ENCODE results near the gene KDELR1.

- no peak for TF ChIP-seq CBX5 (IDR thresholded peaks at IDR 0.05; ENCODE audit: borderline replicate concordance, low read depth)
- TF ChIP-seq ZBTB7A (IDR thresholded peaks at IDR 0.05; ENCODE audit: borderline replicate concordance, control insufficient read depth, low read depth, low read length): no peak
- no peak for TF ChIP-seq NR2C1 (IDR thresholded peaks at IDR 0.05)
- TF ChIP-seq NR2C1 (tag; IDR thresholded peaks at IDR 0.05): no peak
- TF ChIP-seq MLX (CRISPR knock-in tag; conservative IDR thresholded peaks at IDR 0.05): no peak
- TF ChIP-seq POLR2A (conservative IDR thresholded peaks at IDR 0.05): no peak
- no peak for TF ChIP-seq CTCF (IDR thresholded peaks at IDR 0.05 in 2 of 3, conservative IDR thresholded peaks at IDR 0.05 in 1 of 3; ENCODE audit: insufficient read depth in 2 of 3, low read depth in 1 of 3, low read length in 3 of 3)
- TF ChIP-seq TAF1 (IDR thresholded peaks at IDR 0.05; ENCODE audit: control insufficient read depth, extremely low read depth, insufficient read depth, low read length, severe bottlenecking): no peak
- TF ChIP-seq ARID4B (CRISPR knock-in tag; IDR thresholded peaks at IDR 0.05): no peak
- no peak for TF ChIP-seq ZNF311 (CRISPR knock-in tag; IDR thresholded peaks at IDR 0.05)
These were observed 13.8 kb upstream of the KDELR1 start for GRCh38 chr19:48405010-48405659.

Data from K562 (cell line).